HepG2 (cell line): ENCODE measurements around the gene ABCF1. TPM values are rescaled to one million over a fixed set of nuclear protein-coding genes. Genes with fewer than 3 reads are reported as not detected.

Experiments
- AKAP8 ChIP-seq: sonication (generic); formaldehyde crosslinking; IDR thresholded peaks from 2 replicates; pipeline ENCODE4 v1.5.1; 2020; ENCODE audit warnings: mild to moderate bottlenecking, missing genetic modification reagents
- CAMTA2 ChIP-seq: sonication (generic); formaldehyde crosslinking; IDR thresholded peaks from 2 replicates; pipeline ENCODE4 v1.4.0; 2020; ENCODE audit warnings: mild to moderate bottlenecking, missing genetic modification reagents, borderline replicate concordance
- FOSL2 ChIP-seq: sonication (generic); formaldehyde crosslinking; IDR thresholded peaks from 2 replicates; pipeline ENCODE4 v1.4.0; 2020; ENCODE audit warnings: missing genetic modification reagents
- JUNB ChIP-seq: sonication (generic); formaldehyde crosslinking; IDR thresholded peaks from 2 replicates; pipeline ENCODE4 v1.8.0; 2022; ENCODE audit warnings: missing genetic modification reagents, mild to moderate bottlenecking, borderline replicate concordance
- KAT7 ChIP-seq: IDR thresholded peaks from 2 replicates; pipeline ENCODE4 v1.6.1; 2018; ENCODE audit warnings: borderline replicate concordance, missing compliant biosample characterization
- NR1H2 ChIP-seq: sonication (generic); formaldehyde crosslinking; IDR thresholded peaks from 2 replicates; pipeline ENCODE4 v1.8.1; 2022; ENCODE audit warnings: low read depth, missing genetic modification reagents, borderline replicate concordance
- PHF5A ChIP-seq: IDR thresholded peaks from one replicate; pipeline ENCODE4 v1.6.1; 2018; ENCODE audit warnings: low read depth, missing genetic modification reagents; ENCODE audit not compliant: unreplicated experiment
- REL ChIP-seq: sonication (generic); formaldehyde crosslinking; conservative IDR thresholded peaks from 2 replicates; pipeline ENCODE4 v1.8.0; 2022; ENCODE audit warnings: mild to moderate bottlenecking, missing genetic modification reagents, moderate library complexity
- SMAD1 ChIP-seq: sonication (generic); formaldehyde crosslinking; IDR thresholded peaks from 2 replicates; pipeline ENCODE4 v1.4.0; 2020; ENCODE audit warnings: missing genetic modification reagents, low read depth, mild to moderate bottlenecking, borderline replicate concordance
- ZNF10 ChIP-seq: sonication (generic); formaldehyde crosslinking; IDR thresholded peaks from 2 replicates; pipeline ENCODE4 v1.4.0; 2020; ENCODE audit warnings: mild to moderate bottlenecking, low read depth, missing genetic modification reagents, borderline replicate concordance
- ZNF234 ChIP-seq: sonication (generic); formaldehyde crosslinking; conservative IDR thresholded peaks from 2 replicates; pipeline ENCODE4 v1.5.1; 2020; ENCODE audit warnings: mild to moderate bottlenecking, missing genetic modification reagents
- ZNF263 ChIP-seq: sonication (generic); formaldehyde crosslinking; IDR thresholded peaks from 2 replicates; pipeline ENCODE4 v1.4.0; 2020; ENCODE audit warnings: missing genetic modification reagents
- ZNF318 ChIP-seq: sonication (generic); formaldehyde crosslinking; IDR thresholded peaks from 2 replicates; pipeline ENCODE4 v1.4.0; 2020; ENCODE audit warnings: mild to moderate bottlenecking, missing genetic modification reagents
- ZNF350 ChIP-seq: sonication (generic); formaldehyde crosslinking; IDR thresholded peaks from 2 replicates; pipeline ENCODE4 v1.4.0; 2020; ENCODE audit warnings: mild to moderate bottlenecking, low read depth, missing genetic modification reagents, borderline replicate concordance
- ZNF496 ChIP-seq: sonication (generic); formaldehyde crosslinking; IDR thresholded peaks from 2 replicates; pipeline ENCODE4 v1.8.1; 2023; ENCODE audit warnings: mild to moderate bottlenecking, moderate library complexity, missing genetic modification reagents; ENCODE audit not compliant: insufficient replicate concordance
- ZNF567 ChIP-seq: sonication (generic); formaldehyde crosslinking; IDR thresholded peaks from 2 replicates; pipeline ENCODE4 v1.8.1; 2023; ENCODE audit warnings: mild to moderate bottlenecking, missing genetic modification reagents, borderline replicate concordance
- ZNF598 ChIP-seq: sonication (generic); formaldehyde crosslinking; IDR thresholded peaks from 2 replicates; pipeline ENCODE4 v1.5.1; 2020; ENCODE audit warnings: mild to moderate bottlenecking, missing genetic modification reagents, borderline replicate concordance
- ZNF891 ChIP-seq: sonication (generic); formaldehyde crosslinking; IDR thresholded peaks from 2 replicates; pipeline ENCODE4 v1.5.0; 2020; ENCODE audit warnings: mild to moderate bottlenecking, missing genetic modification reagents
- ZSCAN21 ChIP-seq: sonication (generic); formaldehyde crosslinking; IDR thresholded peaks from 2 replicates; pipeline ENCODE4 v1.8.0; 2022; ENCODE audit warnings: mild to moderate bottlenecking, missing genetic modification reagents, moderate library complexity, borderline replicate concordance
- polyA plus RNA-seq, 8 experiments: library from polyadenylated mRNA; depleted of rRNA in 3 of 8; stranded (reverse) in 7 of 8; unstranded in 1 of 8; fragments of >200 nt; fragmentation: Illumina TruSeq in 4 of 8; extraction: Trizol in 4 of 8; gene quantifications; 2 replicates each; pipeline versions ENCODE4 v1.2.1 to v1.2.3, GENCODE V29; 2011 to 2016; ENCODE audit warnings: low read depth in 4 of 8, missing spikeins in 1 of 8, mixed read lengths in 1 of 8; ENCODE audit not compliant: insufficient read depth in 1 of 8
- total RNA-seq, 5 experiments: library from RNA; depleted of rRNA; stranded (reverse); fragments of >200 nt; fragmentation: Illumina TruSeq; extraction: Trizol; gene quantifications; 2 replicates each; pipeline ENCODE4 v1.2.3, GENCODE V29; 2016; ENCODE audit warnings: low read depth in 1 of 5

ABCF1 gene
- total and polyA plus RNA-seq, 2 of the 13 experiments (the other 11 are each of a cell fraction or from before 2014, with no cell fraction given), result 25.4 to 98.9 TPM

GRCh38 chr6:30616811-30617564 is 45.7 kb downstream of the ABCF1 start, which contains the start of gene PPP1R10 (continued):
- no peak for TF ChIP-seq ZNF598
- peak; percentile 38; the same call in 1 of the 2 replicates for TF ChIP-seq AKAP8
- no peak for TF ChIP-seq JUNB
- TF ChIP-seq CAMTA2 (CRISPR knock-in tag), result no peak
- TF ChIP-seq ZNF567, result no peak
- TF ChIP-seq ZNF318 (CRISPR knock-in tag), result peak; percentile 58; the same call in 1 of the 2 replicates
- no peak for TF ChIP-seq ZNF234 (CRISPR knock-in tag)
- peak; percentile 93; the same call in 1 of the 2 replicates for TF ChIP-seq KAT7
- peak; percentile 31; the same call in 1 of the 2 replicates for TF ChIP-seq FOSL2 (CRISPR knock-in tag)
- no peak for TF ChIP-seq REL (CRISPR knock-in tag)
- no peak for TF ChIP-seq NR1H2
- no peak for TF ChIP-seq ZNF350 (CRISPR knock-in tag)
- TF ChIP-seq SMAD1, result no peak; the same call in 1 of the 2 replicates
- TF ChIP-seq ZNF891, result no peak; the same call in 1 of the 2 replicates
- TF ChIP-seq ZNF263, result peak; percentile 56; the same call in 1 of the 2 replicates
- TF ChIP-seq ZNF496 (CRISPR knock-in tag), result no peak
- no peak for TF ChIP-seq ZNF10 (CRISPR knock-in tag)
- TF ChIP-seq ZSCAN21 (CRISPR knock-in tag), result peak; percentile 72; the same call in 1 of the 2 replicates
- peak; percentile 8 for TF ChIP-seq PHF5A (CRISPR knock-in tag)
